ENCODE data around the gene OR51G2.

GRCh38 chr11:4891996-4892640 is 27.0 kb downstream of the OR51G2 start:
- TF ChIP-seq, protein P1, sequence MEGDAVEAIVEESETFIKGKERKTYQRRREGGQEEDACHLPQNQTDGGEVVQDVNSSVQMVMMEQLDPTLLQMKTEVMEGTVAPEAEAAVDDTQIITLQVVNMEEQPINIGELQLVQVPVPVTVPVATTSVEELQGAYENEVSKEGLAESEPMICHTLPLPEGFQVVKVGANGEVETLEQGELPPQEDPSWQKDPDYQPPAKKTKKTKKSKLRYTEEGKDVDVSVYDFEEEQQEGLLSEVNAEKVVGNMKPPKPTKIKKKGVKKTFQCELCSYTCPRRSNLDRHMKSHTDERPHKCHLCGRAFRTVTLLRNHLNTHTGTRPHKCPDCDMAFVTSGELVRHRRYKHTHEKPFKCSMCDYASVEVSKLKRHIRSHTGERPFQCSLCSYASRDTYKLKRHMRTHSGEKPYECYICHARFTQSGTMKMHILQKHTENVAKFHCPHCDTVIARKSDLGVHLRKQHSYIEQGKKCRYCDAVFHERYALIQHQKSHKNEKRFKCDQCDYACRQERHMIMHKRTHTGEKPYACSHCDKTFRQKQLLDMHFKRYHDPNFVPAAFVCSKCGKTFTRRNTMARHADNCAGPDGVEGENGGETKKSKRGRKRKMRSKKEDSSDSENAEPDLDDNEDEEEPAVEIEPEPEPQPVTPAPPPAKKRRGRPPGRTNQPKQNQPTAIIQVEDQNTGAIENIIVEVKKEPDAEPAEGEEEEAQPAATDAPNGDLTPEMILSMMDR (IDR thresholded peaks at IDR 0.05; ENCODE audit: low read depth, low read length) = no peak
- TF ChIP-seq POLR2A (IDR thresholded peaks at IDR 0.05; ENCODE audit: extremely low read depth, insufficient read length) (no peak), MYC (IDR thresholded peaks at IDR 0.05; ENCODE audit: low read depth, low read length) (no peak)
- TF ChIP-seq, protein P2, sequence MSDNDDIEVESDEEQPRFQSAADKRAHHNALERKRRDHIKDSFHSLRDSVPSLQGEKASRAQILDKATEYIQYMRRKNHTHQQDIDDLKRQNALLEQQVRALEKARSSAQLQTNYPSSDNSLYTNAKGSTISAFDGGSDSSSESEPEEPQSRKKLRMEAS (IDR thresholded peaks at IDR 0.05; ENCODE audit: low read depth, low read length) = no peak
